Hepatocyte (in vitro differentiated cells): Measurements from ENCODE around the gene AGAP1. TPM values are rescaled to one million over a fixed set of nuclear protein-coding genes. Genes with fewer than 3 reads are reported as not detected.

ENCODE experiments used
- DNase-seq: peaks from one replicate; pipeline ENCODE4 v3.0.0-alpha.2; 2016; ENCODE audit warnings: low spot score
- H2AFZ ChIP-seq: fragments of 200-600 bp; sonication (generic); 2 replicates; pipeline ENCODE4 v1.6.0; 2016; ENCODE audit warnings: antibody characterized with exemption, mild to moderate bottlenecking
- H3K27ac ChIP-seq: fragments of 200-600 bp; sonication (generic); 2 replicates; pipeline ENCODE4 v1.5.1; 2016; ENCODE audit warnings: mild to moderate bottlenecking
- H3K27me3 ChIP-seq: fragments of 200-600 bp; sonication (generic); 2 replicates; pipeline ENCODE4 v1.6.1; 2016
- H3K36me3 ChIP-seq: fragments of 200-600 bp; sonication (generic); replicated peaks from 2 replicates; pipeline ENCODE4 v1.5.1; 2016; ENCODE audit warnings: low read depth; ENCODE audit not compliant: insufficient read depth
- H3K4me1 ChIP-seq: fragments of 200-600 bp; sonication (generic); 2 replicates; pipeline ENCODE4 v1.5.1; 2016; ENCODE audit warnings: mild to moderate bottlenecking, moderate library complexity; ENCODE audit not compliant: insufficient read depth
- H3K4me2 ChIP-seq: fragments of 200-600 bp; sonication (generic); 2 replicates; pipeline ENCODE4 v1.6.0; 2016
- H3K4me3 ChIP-seq: fragments of 200-600 bp; sonication (generic); 2 replicates; pipeline ENCODE4 v1.5.1; 2016; ENCODE audit warnings: mild to moderate bottlenecking
- H3K79me2 ChIP-seq: fragments of 200-600 bp; sonication (generic); 2 replicates; pipeline ENCODE4 v1.6.0; 2017; ENCODE audit warnings: mild to moderate bottlenecking
- H3K9me2 ChIP-seq: fragments of 200-600 bp; sonication (generic); replicated peaks from 2 replicates; pipeline ENCODE4 v1.6.0; 2017; ENCODE audit warnings: mild to moderate bottlenecking; ENCODE audit not compliant: insufficient read depth
- H3K9me3 ChIP-seq: fragments of 200-600 bp; sonication (generic); 2 replicates; pipeline ENCODE4 v1.5.1; 2016; ENCODE audit warnings: low read depth, mild to moderate bottlenecking
- H4K20me1 ChIP-seq: fragments of 200-600 bp; sonication (generic); 2 replicates; pipeline ENCODE4 v1.6.0; 2016; ENCODE audit warnings: mild to moderate bottlenecking; ENCODE audit not compliant: insufficient read depth, poor library complexity, severe bottlenecking
- EZH2 ChIP-seq: fragments of 200-600 bp; sonication (generic); IDR thresholded peaks from 2 replicates; pipeline ENCODE4 v1.6.1; 2016; ENCODE audit warnings: antibody characterized with exemption, mild to moderate bottlenecking, borderline replicate concordance
- EZH2phosphoT487 ChIP-seq: fragments of 200-600 bp; sonication (generic); IDR thresholded peaks from one replicate; pipeline ENCODE4 v1.6.1; 2018; ENCODE audit warnings: antibody characterized with exemption, mild to moderate bottlenecking, low read depth, moderate library complexity; ENCODE audit not compliant: unreplicated experiment, severe bottlenecking
- WGBS: methylation state at CpG from one replicate; pipeline ENCODE4 v1.1.6; 2016; ENCODE audit warnings: low lambda C conversion rate; ENCODE audit errors: missing lambda C conversion rate; 5-methylcytosine and 5-hydroxymethylcytosine counted together
- polyA plus RNA-seq: library from polyadenylated mRNA; unstranded; fragments of >200 nt; fragmentation: Nextera tagmentation; extraction: Ambion mirVana; gene quantifications from 2 replicates; pipeline ENCODE4 v1.2.1, GENCODE V29; 2016
- total RNA-seq: library from RNA; depleted of rRNA; stranded (reverse); fragments of >200 nt; gene quantifications from 2 replicates; pipeline ENCODE4 v1.2.3, GENCODE V29; 2014
- TF ChIP-seq, protein P1 (sequence below): fragments of 200-600 bp; sonication (generic); IDR thresholded peaks from 2 replicates; pipeline ENCODE4 v1.5.1; 2016; ENCODE audit warnings: antibody characterized with exemption, mild to moderate bottlenecking; ENCODE audit not compliant: poor library complexity

The AGAP1 gene
- total and polyA plus RNA-seq, 2 experiments from 2014 or later = 12.1 to 20.0 TPM

DNA sequence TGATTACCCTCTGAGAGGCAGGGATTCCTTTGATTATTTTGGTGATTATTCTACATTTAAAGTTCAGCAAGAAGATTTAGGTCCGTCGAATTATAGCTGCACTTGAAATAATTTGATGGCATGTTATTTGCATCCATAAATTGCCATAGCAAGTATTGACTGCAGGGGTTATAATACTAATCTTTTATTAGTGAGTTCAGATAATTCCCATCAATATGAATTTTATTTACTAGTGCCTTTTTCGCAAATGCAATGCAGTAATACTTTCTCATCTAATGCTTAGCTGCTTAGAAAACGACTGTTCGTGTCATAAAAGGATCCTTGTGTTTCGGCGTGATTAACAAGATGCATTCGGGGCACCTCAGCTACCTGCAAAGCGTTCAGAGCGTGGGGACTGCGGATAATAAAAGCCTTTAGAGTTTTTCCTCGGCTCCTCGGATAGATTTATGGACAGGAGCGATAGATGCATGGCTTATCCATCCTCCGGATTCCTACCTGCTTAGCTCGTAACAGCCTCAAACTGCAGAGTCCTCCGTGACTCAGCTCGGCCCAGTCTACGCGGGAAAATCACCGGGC lies 676.8 kb downstream of the AGAP1 start:
- H3K27me3 ChIP-seq = peaks cover 100% of the 10 kb centered on the region
- no peak overlapping the region for H2AFZ ChIP-seq
- TF ChIP-seq EZH2phosphoT487 = no peak
- TF ChIP-seq, protein P1, sequence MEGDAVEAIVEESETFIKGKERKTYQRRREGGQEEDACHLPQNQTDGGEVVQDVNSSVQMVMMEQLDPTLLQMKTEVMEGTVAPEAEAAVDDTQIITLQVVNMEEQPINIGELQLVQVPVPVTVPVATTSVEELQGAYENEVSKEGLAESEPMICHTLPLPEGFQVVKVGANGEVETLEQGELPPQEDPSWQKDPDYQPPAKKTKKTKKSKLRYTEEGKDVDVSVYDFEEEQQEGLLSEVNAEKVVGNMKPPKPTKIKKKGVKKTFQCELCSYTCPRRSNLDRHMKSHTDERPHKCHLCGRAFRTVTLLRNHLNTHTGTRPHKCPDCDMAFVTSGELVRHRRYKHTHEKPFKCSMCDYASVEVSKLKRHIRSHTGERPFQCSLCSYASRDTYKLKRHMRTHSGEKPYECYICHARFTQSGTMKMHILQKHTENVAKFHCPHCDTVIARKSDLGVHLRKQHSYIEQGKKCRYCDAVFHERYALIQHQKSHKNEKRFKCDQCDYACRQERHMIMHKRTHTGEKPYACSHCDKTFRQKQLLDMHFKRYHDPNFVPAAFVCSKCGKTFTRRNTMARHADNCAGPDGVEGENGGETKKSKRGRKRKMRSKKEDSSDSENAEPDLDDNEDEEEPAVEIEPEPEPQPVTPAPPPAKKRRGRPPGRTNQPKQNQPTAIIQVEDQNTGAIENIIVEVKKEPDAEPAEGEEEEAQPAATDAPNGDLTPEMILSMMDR = no peak
- no peak for TF ChIP-seq EZH2
- H3K9me2 ChIP-seq = no peaks in the 10 kb centered on the region
- whole genome bisulfite sequencing = 10% methylated on average over 21 of the region's 21 CpGs
- no peak for DNase-seq
- H3K4me3 ChIP-seq = no peak overlapping the region
- H3K4me2 ChIP-seq = no peak overlapping the region
- no peaks in the 10 kb centered on the region for H3K9me3 ChIP-seq
- H3K27ac ChIP-seq = no peak overlapping the region
- no peaks in the 10 kb centered on the region for H3K79me2 ChIP-seq
- H3K4me1 ChIP-seq = peaks cover 23% of the 10 kb centered on the region
- no peaks in the 10 kb centered on the region for H3K36me3 ChIP-seq
- H4K20me1 ChIP-seq = no peaks in the 10 kb centered on the region

DNA sequence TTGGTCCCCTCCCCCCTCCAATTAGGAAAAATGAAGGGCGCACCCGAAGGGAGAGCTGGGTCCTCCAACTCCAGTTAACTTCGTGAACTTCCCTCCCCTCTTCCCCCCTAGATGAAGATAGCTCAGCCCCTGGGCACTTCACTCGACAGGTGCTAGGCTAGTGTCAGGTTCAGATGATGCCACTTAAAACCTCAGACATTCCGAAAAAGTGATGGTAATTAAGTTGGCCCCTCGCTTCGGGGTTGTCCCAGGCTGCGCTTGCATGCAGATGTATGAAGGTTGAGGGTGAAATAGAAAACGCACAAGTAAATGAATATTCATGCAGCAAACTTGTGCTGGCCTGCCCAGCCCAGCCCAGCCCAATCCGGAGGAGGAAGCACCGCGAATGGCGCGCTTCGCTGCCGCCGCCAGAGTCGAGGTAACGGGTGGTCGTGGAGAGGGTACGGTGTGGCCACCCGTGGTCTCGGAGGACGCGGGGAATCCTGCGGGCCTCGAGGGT lies 677.4 kb downstream of the AGAP1 start:
- no peak overlapping the region for H3K27ac ChIP-seq
- no peaks in the 10 kb centered on the region for H3K79me2 ChIP-seq
- peaks cover 98% of the 10 kb centered on the region for H3K27me3 ChIP-seq
- no peak for DNase-seq
- WGBS = under 1% methylated on average over 26 of the region's 27 CpGs
- peaks cover 20% of the 10 kb centered on the region for H3K4me1 ChIP-seq
- H3K36me3 ChIP-seq = no peaks in the 10 kb centered on the region
- H2AFZ ChIP-seq = no peak overlapping the region
- no peak overlapping the region for H3K4me3 ChIP-seq
- no peaks in the 10 kb centered on the region for H3K9me3 ChIP-seq
- H4K20me1 ChIP-seq = no peaks in the 10 kb centered on the region
- H3K4me2 ChIP-seq = peak overlapping the region; percentile 60
- no peak for TF ChIP-seq EZH2
- TF ChIP-seq, protein P1 = no peak
- no peak for TF ChIP-seq EZH2phosphoT487
- no peaks in the 10 kb centered on the region for H3K9me2 ChIP-seq

DNA sequence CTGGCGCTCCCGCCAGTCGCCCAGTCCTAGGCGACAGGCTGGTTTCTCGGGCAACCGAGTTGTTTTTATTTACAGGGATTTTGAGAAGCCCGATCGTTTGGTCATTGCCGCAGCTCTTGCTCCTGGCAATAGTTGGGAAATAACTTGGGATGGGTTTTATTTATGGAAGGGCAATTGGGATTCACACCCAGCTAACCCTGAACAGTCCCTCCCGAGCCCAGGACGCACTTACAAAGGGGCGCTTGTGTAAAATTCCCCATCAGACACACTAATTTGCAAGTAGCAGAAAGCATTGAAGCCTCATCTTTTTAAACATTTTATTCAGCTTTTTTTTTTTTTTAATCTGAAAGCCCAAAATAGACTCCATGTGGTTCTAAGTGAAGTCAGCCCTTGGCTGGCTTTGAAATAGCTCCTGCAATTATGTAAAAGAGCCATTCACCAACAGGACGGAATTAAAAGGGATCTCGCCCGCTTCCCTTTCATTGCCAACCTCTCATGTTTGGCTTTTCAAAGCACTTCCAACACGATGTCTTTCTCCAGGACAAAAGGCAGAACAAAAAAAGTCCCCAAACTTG lies 677.9 kb downstream of the AGAP1 start:
- no peaks in the 10 kb centered on the region for H3K9me2 ChIP-seq
- H3K79me2 ChIP-seq = no peaks in the 10 kb centered on the region
- H3K4me3 ChIP-seq = no peak overlapping the region
- 4% methylated on average over 16 of the region's 16 CpGs for WGBS
- H3K36me3 ChIP-seq = no peaks in the 10 kb centered on the region
- H4K20me1 ChIP-seq = no peaks in the 10 kb centered on the region
- no peak overlapping the region for H2AFZ ChIP-seq
- no peak for DNase-seq
- peaks cover 15% of the 10 kb centered on the region for H3K4me1 ChIP-seq
- H3K9me3 ChIP-seq = no peaks in the 10 kb centered on the region
- peak overlapping the region; percentile 60 for H3K4me2 ChIP-seq
- no peak overlapping the region for H3K27ac ChIP-seq
- TF ChIP-seq EZH2phosphoT487 (no peak), EZH2 (no peak)
- TF ChIP-seq, protein P1 = no peak
- peaks cover 98% of the 10 kb centered on the region for H3K27me3 ChIP-seq
